Measurements from ENCODE around the gene CHSY3.

The CHSY3 gene

GRCh38 chr5:130115686-130116085 is 211.4 kb downstream of the CHSY3 start:
- DNase-seq, result no peak
- in situ Hi-C loops (cut with HindIII; ENCODE audit: low pct_ligation_motif_present, low pct_unique_long_range_greater_than_20kb, low sequenced_read_pairs), result no loop called here

- in situ Hi-C loops (cut with HindIII; ENCODE audit: low pct_ligation_motif_present, low pct_unique_long_range_greater_than_20kb, low sequenced_read_pairs), result no loop called here
- no peak for DNase-seq
These were observed 212.2 kb downstream of the CHSY3 start for GRCh38 chr5:130116462-130116861.

- no peak for DNase-seq
- in situ Hi-C loops (cut with HindIII; ENCODE audit: low pct_ligation_motif_present, low pct_unique_long_range_greater_than_20kb, low sequenced_read_pairs), result no loop called here
These were observed 212.7 kb downstream of the CHSY3 start for GRCh38 chr5:130116972-130117371.

DNA sequence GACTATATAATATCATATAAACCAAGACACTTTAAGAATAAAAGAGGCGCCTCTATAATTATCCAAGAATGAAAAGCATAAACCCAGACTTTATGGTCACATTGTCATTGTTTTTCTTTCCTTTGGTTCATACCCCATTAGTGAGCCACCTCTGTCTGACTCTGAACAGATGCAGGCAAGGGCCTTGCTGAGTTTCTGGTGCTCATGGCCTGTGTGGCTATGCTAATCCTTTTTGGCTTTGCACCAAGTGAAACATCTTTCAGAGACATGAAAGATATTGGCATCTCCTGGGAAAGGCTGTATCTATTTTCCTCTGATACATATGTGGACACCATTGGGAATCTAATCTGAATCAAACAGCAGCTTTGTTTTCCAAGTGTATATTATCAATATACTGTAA is 222.5 kb downstream of the CHSY3 start:
- no peak for DNase-seq
- in situ Hi-C loops (cut with HindIII; ENCODE audit: low pct_ligation_motif_present, low pct_unique_long_range_greater_than_20kb, low sequenced_read_pairs), result no loop called here

GRCh38 chr5:130135506-130135905 is 231.2 kb downstream of the CHSY3 start:
- peak; percentile 48 for DNase-seq
- in situ Hi-C loops (cut with HindIII; ENCODE audit: low pct_ligation_motif_present, low pct_unique_long_range_greater_than_20kb, low sequenced_read_pairs), result no loop called here

DNA sequence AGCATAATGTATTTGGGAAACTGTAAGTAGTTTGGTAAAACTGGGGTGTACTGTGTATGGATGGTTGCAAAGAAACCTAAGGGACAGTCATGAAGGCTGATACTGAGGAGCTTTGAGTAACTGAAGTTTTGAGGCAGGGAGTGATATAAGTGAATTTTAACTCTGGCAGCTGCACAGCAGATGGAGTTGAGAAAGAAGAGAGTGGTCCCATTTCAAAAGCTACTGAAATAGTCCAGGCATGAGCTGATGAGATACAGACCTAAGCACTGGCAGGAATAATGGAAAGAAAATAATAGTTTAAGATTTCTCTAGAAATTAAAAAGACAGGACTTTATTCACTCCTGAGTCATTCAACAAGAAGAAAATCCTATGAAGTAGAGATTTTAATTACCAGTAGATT is 232.0 kb downstream of the CHSY3 start:
- in situ Hi-C loops (cut with HindIII; ENCODE audit: low pct_ligation_motif_present, low pct_unique_long_range_greater_than_20kb, low sequenced_read_pairs), result no loop called here
- DNase-seq, result no peak

- DNase-seq, result no peak
- in situ Hi-C loops (cut with HindIII; ENCODE audit: low pct_ligation_motif_present, low pct_unique_long_range_greater_than_20kb, low sequenced_read_pairs), result no loop called here
These were observed 233.4 kb downstream of the CHSY3 start for GRCh38 chr5:130137681-130138080.

DNA sequence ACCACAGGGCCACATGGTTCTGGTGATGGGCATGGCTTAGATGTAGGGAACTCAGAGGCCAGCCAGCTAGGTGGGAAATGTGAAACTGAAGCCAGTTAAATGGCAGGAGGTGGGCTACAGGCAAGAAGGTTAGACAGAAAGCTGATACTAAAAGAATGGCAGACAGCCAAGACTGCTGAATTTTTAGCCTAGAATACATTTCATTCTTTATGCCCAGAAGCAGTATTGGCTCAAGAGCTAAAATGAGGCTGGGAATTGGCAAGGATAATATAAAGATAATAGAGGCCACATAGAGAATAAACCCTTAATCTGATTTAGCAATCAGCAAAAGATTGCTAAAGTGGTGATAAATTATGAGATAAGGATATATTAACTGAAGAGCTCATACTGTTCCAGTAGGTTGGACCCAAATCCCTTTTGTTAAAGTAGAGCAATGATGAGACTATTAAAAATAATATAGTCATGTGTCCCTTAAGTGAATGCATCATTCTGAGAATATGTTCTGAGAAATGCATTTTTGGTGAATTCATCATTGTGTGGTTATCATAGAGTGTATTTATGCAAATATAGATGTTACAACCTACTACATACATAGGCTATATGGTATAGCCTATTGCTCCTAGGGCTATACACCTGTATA is 234.3 kb downstream of the CHSY3 start:
- DNase-seq, result no peak
- in situ Hi-C loops (cut with HindIII; ENCODE audit: low pct_ligation_motif_present, low pct_unique_long_range_greater_than_20kb, low sequenced_read_pairs), result no loop called here

- in situ Hi-C loops (cut with HindIII; ENCODE audit: low pct_ligation_motif_present, low pct_unique_long_range_greater_than_20kb, low sequenced_read_pairs), result no loop called here
- DNase-seq, result peak; percentile 42
These were observed 237.5 kb downstream of the CHSY3 start for GRCh38 chr5:130141659-130142320.

GRCh38 chr5:130151239-130151638 is 247.0 kb downstream of the CHSY3 start:
- DNase-seq, result no peak
- in situ Hi-C loops (cut with HindIII; ENCODE audit: low pct_ligation_motif_present, low pct_unique_long_range_greater_than_20kb, low sequenced_read_pairs), result no loop called here

GRCh38 chr5:130155345-130156011 is 251.2 kb downstream of the CHSY3 start:
- no peak for DNase-seq
- in situ Hi-C loops (cut with HindIII; ENCODE audit: low pct_ligation_motif_present, low pct_unique_long_range_greater_than_20kb, low sequenced_read_pairs), result no loop called here

GRCh38 chr5:130158036-130158435 is 253.8 kb downstream of the CHSY3 start:
- in situ Hi-C loops (cut with HindIII; ENCODE audit: low pct_ligation_motif_present, low pct_unique_long_range_greater_than_20kb, low sequenced_read_pairs), result no loop called here
- DNase-seq, result no peak

DNA sequence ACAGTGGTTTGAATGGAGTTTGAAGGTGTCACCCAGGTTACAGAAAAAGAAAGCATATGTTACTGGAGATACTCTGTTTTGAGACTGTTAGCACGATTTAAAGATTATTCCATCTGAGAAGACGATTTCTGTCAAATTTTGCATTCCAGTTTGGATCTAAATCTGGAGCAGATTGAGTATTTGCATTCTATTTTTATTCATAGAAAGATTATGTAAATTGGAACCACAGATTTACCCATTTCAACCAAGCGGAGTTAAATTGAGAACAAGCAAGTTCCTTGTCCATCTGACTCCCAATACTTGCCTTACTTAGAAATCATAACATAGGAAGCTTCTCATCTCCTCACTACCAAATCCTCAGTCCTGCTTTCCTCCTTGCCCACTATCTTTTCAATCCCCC is 255.7 kb downstream of the CHSY3 start:
- no peak for DNase-seq
- in situ Hi-C loops (cut with HindIII; ENCODE audit: low pct_ligation_motif_present, low pct_unique_long_range_greater_than_20kb, low sequenced_read_pairs), result no loop called here

- no peak for DNase-seq
- in situ Hi-C loops (cut with HindIII; ENCODE audit: low pct_ligation_motif_present, low pct_unique_long_range_greater_than_20kb, low sequenced_read_pairs), result no loop called here
These were observed 260.7 kb downstream of the CHSY3 start for GRCh38 chr5:130164966-130165365.

DNA sequence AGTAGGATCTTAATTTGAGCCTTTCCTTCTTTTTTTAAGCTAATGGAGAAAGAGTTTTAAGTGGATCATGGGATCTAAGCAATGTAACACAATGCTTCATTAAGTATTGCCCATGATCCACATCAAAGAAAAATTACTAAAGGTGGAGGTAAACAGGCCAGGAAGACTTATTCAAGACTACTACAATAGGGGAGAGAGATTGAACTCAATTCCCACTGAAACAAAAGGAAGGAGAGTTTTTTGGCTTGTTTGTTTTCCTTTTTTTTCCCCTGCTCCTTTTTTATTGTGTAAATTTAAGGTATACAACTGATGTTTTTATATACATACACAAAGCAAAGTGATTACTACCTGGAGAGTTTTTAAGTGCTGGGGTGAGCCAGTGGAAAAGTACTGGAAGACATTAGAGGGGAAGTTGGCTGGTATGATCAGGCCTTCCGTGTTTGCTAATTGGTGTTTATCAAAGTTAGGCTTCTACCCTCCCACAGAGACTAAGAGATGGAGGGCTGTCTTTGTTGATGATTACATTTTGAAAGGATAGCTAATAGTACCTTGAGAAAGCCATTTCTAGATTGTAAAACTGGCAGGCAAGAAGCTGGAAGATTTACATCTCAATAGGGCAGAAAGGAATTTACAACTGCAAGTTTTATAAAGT is 262.7 kb downstream of the CHSY3 start:
- DNase-seq, result no peak

GRCh38 chr5:130168211-130168610 is 263.9 kb downstream of the CHSY3 start:
- in situ Hi-C loops (cut with HindIII; ENCODE audit: low pct_ligation_motif_present, low pct_unique_long_range_greater_than_20kb, low sequenced_read_pairs), result no loop called here
- DNase-seq, result no peak

More for the DNA sequence above, 262.7 kb downstream of the CHSY3 start:
- in situ Hi-C loops (cut with HindIII; ENCODE audit: low pct_ligation_motif_present, low pct_unique_long_range_greater_than_20kb, low sequenced_read_pairs), result no loop called here

- no peak for DNase-seq
- in situ Hi-C loops (cut with HindIII; ENCODE audit: low pct_ligation_motif_present, low pct_unique_long_range_greater_than_20kb, low sequenced_read_pairs), result no loop called here
These were observed 267.4 kb downstream of the CHSY3 start for GRCh38 chr5:130171699-130172098.

DNA sequence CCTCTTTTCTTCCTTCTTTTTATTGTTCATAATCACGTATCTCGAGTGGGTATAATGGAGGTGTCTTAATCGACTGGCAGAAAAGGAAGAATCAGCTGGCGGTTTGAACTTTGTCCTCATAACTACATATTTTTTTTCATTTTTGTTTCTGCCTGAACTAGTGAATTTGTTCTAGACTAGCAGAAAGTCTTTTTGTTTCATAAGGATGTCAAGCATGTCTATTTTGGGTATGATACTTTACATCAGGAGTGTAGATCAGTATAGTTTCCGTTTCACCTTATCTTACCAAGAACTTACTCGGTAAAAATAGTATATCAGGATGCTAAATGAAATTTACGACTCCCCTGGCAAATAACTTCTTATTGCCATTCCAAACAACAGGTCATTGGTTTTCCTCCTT is 278.9 kb downstream of the CHSY3 start:
- in situ Hi-C loops (cut with HindIII; ENCODE audit: low pct_ligation_motif_present, low pct_unique_long_range_greater_than_20kb, low sequenced_read_pairs), result no loop called here
- DNase-seq, result no peak

DNA sequence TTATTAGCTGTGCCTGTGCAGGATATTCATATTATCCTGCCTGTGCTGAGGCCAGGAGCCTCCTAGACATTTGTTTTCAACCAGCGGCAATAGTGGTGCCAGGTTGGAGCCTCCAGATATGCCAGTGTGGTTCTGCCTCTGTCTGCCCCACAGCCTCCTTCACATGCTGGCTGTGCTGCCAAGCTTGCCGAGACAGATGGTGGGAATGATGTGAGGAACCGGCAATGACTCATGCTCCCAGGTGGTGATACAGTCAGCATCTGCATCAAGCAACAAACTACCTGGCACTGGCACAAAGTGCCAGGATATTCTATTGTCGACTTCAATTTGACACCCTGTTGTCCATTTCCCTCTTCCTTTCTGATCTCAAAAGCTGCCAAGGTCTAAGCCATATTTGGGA is 285.7 kb downstream of the CHSY3 start:
- in situ Hi-C loops (cut with HindIII; ENCODE audit: low pct_ligation_motif_present, low pct_unique_long_range_greater_than_20kb, low sequenced_read_pairs), result no loop called here

More for the DNA sequence above, 285.7 kb downstream of the CHSY3 start:
- no peak for DNase-seq

Measured in ACHN (cell line).